ENCODE results near the gene TNRC6A.
"Not testable (repeated sequence)": the region's sequence is repeated elsewhere in the genome, so short reads cannot be mapped to it uniquely, and the experiment has no call there.

Gene TNRC6A

GRCh38 chr16:24815021-24815420 lies 85.6 kb downstream of the TNRC6A start:
- DNase-seq (ENCODE audit: low spot score): no peak

DNA sequence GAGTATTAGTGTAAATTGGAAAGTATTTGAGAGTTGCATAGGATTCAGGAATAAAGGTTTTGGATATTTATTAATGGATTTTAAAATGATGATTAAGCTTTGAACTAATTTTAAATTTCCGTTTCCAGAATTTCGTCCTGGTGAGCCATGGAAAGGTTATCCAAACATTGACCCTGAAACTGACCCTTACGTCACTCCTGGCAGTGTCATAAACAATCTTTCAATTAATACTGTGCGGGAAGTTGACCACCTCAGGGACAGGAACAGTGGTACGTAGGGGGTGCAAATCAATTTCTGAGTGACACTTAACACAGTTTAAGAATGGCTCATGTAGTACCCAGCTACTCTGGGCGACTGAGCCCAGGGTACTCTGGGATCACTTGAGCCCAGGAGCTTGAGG lies 87.2 kb downstream of the TNRC6A start:
- no peak for DNase-seq (ENCODE audit: low spot score)

GRCh38 chr16:24819462-24820040 lies 90.1 kb downstream of the TNRC6A start:
- no peak for DNase-seq (ENCODE audit: low spot score)

DNA sequence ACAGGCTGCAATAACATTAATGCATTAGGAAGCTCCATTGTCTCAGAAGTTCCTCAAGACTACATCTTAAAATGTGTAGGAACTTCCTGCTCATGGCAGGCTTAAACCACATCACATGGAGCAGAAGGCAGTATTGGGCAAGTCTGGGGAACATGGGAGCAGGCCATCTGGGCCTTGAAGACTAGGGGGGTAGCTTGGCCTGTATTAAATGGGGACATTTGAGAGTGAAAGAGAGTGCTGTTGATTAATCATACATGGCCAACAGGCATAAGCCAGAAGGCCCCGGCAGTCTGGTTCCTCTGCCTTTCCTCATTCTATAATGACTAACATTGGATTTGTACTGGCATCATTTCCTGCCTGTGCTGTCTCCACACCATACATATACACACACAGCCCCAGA lies 91.1 kb downstream of the TNRC6A start:
- peak; percentile 37 for DNase-seq (ENCODE audit: low spot score)

DNA sequence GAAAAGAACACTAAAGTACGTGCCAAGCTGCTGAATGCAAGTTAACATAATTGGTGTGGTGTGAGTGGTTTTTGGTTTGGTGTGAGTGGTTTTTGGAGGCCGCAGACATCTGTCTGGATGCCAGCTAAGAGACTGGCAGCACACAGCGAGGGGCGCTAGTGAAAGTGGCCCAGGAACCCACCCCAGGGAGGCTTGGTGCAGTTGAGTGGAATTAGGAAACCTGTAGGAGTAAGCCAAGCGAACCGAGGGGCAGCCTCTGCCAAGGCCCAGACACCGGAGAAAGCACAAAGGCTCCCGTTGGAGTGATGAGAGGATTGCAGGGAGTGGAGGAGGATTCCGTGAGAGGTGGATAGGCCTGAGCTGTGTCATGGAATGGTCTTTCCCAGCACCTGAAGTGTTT lies 91.7 kb downstream of the TNRC6A start:
- DNase-seq (ENCODE audit: low spot score): no peak

GRCh38 chr16:24822542-24822941 lies 93.1 kb downstream of the TNRC6A start:
- DNase-seq (ENCODE audit: low spot score): no peak

DNA sequence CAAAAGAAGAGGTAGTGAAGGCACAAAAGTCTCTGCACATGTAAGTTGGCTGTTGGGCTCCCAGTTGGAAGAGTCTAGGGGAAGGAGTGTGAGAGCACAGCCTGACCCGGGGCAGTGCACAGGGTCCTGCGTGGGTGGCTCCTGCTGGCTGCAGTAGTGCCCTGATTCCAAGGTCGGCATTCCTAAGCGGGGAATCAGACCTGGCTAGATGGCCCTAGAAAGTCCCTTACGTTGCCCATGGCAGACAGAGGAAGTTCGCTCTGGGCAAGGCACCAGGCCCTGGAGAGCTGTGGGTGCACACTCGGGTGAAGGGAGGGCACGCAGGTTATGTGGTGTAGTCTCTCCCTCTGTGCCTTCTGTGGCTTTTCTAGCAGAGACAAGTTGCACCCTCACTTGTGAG lies 93.5 kb downstream of the TNRC6A start:
- no peak for DNase-seq (ENCODE audit: low spot score)

GRCh38 chr16:24825696-24826095 lies 96.2 kb downstream of the TNRC6A start:
- DNase-seq (ENCODE audit: low spot score): no peak

- DNase-seq (ENCODE audit: low spot score): no peak
Measured at GRCh38 chr16:24826096-24826690, 96.7 kb downstream of the TNRC6A start.

GRCh38 chr16:24826817-24827566 lies 97.5 kb downstream of the TNRC6A start:
- no peak for DNase-seq (ENCODE audit: low spot score)

GRCh38 chr16:24829153-24829552 lies 99.7 kb downstream of the TNRC6A start:
- no peak for DNase-seq (ENCODE audit: low spot score)

- no peak for DNase-seq (ENCODE audit: low spot score)
Measured at GRCh38 chr16:24833352-24833751, 103.9 kb downstream of the TNRC6A start.

- DNase-seq (ENCODE audit: low spot score): peak; percentile 59
Measured at GRCh38 chr16:24834459-24835335, 105.2 kb downstream of the TNRC6A start.

DNA sequence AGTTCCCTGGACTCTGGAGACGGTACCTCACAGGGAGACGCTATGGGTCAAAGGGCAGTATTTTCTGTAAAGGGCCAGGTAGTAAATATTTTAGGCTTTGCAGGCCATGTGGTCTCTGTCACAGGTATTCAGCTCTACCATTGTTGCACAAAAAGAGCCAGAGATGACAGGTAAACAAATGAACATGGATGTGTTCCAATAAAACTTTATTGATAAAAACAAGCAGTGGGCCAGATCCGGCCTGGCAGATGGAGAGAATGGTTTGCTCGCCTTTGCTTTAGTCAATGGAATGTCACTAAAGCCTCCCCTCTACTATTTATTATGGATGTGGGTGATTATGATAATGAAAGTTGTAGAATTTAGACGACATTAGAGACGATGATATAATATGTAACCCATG lies 107.4 kb downstream of the TNRC6A start:
- DNase-seq (ENCODE audit: low spot score): no peak

- DNase-seq (ENCODE audit: low spot score): no peak
Measured at GRCh38 chr16:24837969-24838368, 108.5 kb downstream of the TNRC6A start.

- DNase-seq (ENCODE audit: low spot score): peak; percentile 31
Measured at GRCh38 chr16:24838554-24839266, 109.3 kb downstream of the TNRC6A start.

- no peak for DNase-seq (ENCODE audit: low spot score)
Measured at GRCh38 chr16:24839347-24839972, 110.0 kb downstream of the TNRC6A start.

- no peak for DNase-seq (ENCODE audit: low spot score)
Measured at GRCh38 chr16:24841291-24841690, 111.8 kb downstream of the TNRC6A start.

DNA sequence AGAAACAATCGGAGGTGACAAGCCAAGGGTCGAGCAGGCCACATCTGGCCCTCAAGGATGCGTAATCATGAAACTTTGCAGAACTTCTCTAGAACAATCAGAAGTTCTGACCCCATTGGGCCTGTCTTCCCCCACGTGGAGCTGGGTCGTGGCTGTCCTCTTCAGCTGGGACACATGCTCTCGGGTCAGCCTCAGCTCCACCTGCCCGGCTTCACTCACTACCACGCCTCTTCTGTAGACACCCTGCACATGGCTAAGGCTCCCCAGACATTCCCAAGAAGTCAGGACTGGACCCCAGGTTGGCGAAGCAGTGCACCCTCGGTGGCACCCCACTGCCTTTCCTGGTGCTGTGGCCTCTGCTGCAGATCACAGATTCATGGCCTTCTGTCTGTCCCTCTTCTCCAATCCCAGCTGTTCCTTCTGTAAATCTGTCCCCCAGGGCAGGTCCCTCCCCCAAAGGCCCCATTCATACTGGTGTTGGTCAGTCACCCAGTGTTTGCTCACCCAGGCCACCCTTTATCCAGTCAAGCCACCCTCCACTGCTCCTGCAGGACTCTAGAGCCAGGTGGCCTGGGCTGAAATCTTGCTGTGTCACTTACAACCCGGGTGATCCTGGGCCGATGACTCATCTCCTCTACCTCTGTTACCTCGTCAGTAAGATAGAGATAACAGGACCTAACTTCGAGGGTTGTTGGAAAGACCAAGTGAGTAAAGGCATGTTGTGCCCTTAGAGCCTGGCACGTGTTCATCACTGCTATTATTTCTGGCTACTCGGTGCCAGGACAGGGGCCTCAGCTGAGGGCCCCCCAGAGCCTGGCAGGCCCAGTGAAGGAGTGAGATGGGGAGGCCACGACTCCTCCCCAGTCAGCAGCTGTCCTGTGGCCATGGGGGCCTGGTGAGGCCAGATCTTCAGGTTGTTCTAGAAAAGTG lies 114.9 kb downstream of the TNRC6A start:
- DNase-seq (ENCODE audit: low spot score): no peak

- DNase-seq (ENCODE audit: low spot score): not testable (repeated sequence)
Measured at GRCh38 chr16:24845031-24845365, 115.5 kb downstream of the TNRC6A start.

All from RKO (cell line).